ENCODE results near the gene GPX2. TPM values are rescaled to one million over a fixed set of nuclear protein-coding genes. Genes with fewer than 3 reads are reported as not detected.

The GPX2 gene
- total and polyA plus RNA-seq, 2 of the 8 experiments (the other 6 are each of a cell fraction or from before 2014, with no cell fraction given) = 0.30 to 0.89 TPM

- H3K79me1 ChIP-seq (ENCODE audit: low read depth, low read length) = peaks cover 14% of the 10 kb centered on the region
- peaks cover 0 to 19% (median 14%) of the 10 kb centered on the region in 4 experiments; a peak in 6 of 7 replicates for H3K4me1 ChIP-seq (replicated peaks in 1 of 4; ENCODE audit: control insufficient read depth in 3 of 4, insufficient read depth in 4 of 4, low read length in 3 of 4)
- no peak overlapping the region for H4K8ac ChIP-seq (ENCODE audit: extremely low read depth, insufficient read depth, low read length)
- no peak overlapping the region for H3K4me3 ChIP-seq (ENCODE audit: extremely low read depth in 1 of 4, insufficient read depth in 2 of 4, low read depth in 3 of 4, low read length in 4 of 4)
- no peak for DNase-seq (ENCODE audit: low read depth in 1 of 2, low spot score in 2 of 2)
- FAIRE-seq = no peak
- ChIA-PET POLR2A (ENCODE audit: partially characterized antibody) (no interaction called here), CTCF (ENCODE audit: partially characterized antibody) (interaction anchor here (0.8 to 3.2 kb wide), 7 partner anchors 10 to 57 kb away, joined by 3 to 11 read pairs (median 4); partner anchors contain the start of gene FNTB)
- H4K91ac ChIP-seq (replicated peaks; ENCODE audit: insufficient read length, low read length) = no peak overlapping the region
- H2BK120ac ChIP-seq (replicated peaks; ENCODE audit: low read depth, low read length) = no peak overlapping the region
- no peak overlapping the region for H3K4me2 ChIP-seq (ENCODE audit: insufficient read depth in 1 of 2, low read depth in 2 of 2, low read length in 2 of 2)
- TF ChIP-seq CTCF (IDR thresholded peaks at IDR 0.05; ENCODE audit: control extremely low read depth in 1 of 3, insufficient read depth in 1 of 3, low read depth in 1 of 3, low read length in 3 of 3) (peak; percentile 5 to 27 (median 22); a peak in 2 of 4 replicates), YY1 (IDR thresholded peaks at IDR 0.05; ENCODE audit: low read depth, low read length) (no peak)
- no peak overlapping the region for H2AFZ ChIP-seq (ENCODE audit: low read length)
- peaks cover 0 to 9% of the 10 kb centered on the region in 2 experiments; a peak in 1 of 4 replicates for H3K79me2 ChIP-seq (ENCODE audit: control insufficient read depth in 1 of 2, insufficient read depth in 2 of 2, low read length in 2 of 2)
- H2BK12ac ChIP-seq (ENCODE audit: low read depth, low read length) = no peak overlapping the region
- no peak overlapping the region for H3K14ac ChIP-seq (ENCODE audit: insufficient read length)
- no peak overlapping the region for H3K18ac ChIP-seq (ENCODE audit: extremely low read depth, low read length)
- H4K20me1 ChIP-seq (replicated peaks in 1 of 2; ENCODE audit: control insufficient read depth in 1 of 2, insufficient read depth in 2 of 2, low read length in 2 of 2) = peaks cover 0 to 8% of the 10 kb centered on the region in 2 experiments
- H4K5ac ChIP-seq (ENCODE audit: insufficient read length, low read depth, low read length) = no peak overlapping the region
- H3K23me2 ChIP-seq (ENCODE audit: low read depth, low read length) = no peaks in the 10 kb centered on the region
- H2BK20ac ChIP-seq (ENCODE audit: low read length) = no peak overlapping the region
- no peak overlapping the region for H3K56ac ChIP-seq (replicated peaks; ENCODE audit: insufficient read length, low read depth, low read length)
- no peaks in the 10 kb centered on the region for H3K27me3 ChIP-seq (replicated peaks in 1 of 4; ENCODE audit: control insufficient read depth in 3 of 4, extremely low read depth in 1 of 4, insufficient read depth in 3 of 4, low read length in 3 of 4)
- H3K23ac ChIP-seq (ENCODE audit: insufficient read length) = no peak overlapping the region
- no peak overlapping the region for H3K4ac ChIP-seq (replicated peaks; ENCODE audit: insufficient read length, low read depth, low read length)
- H3K27ac ChIP-seq (ENCODE audit: low read depth, low read length) = no peak overlapping the region
- H2BK5ac ChIP-seq (ENCODE audit: low read depth, low read length) = no peak overlapping the region
- H2BK15ac ChIP-seq (ENCODE audit: low read length) = no peak overlapping the region
- WGBS, 2 experiments (ENCODE audit: extremely low coverage in 1 of 2, insufficient coverage in 1 of 2, insufficient read length in 1 of 2, insufficient replicate concordance in 2 of 2, low coverage in 1 of 2, low lambda C conversion rate in 2 of 2, missing lambda C conversion rate in 1 of 2) = 86% methylated on average over 1 of the region's 1 CpG; no CpG with 5 or more reads in 1 of the 2 experiments
- no peak overlapping the region for H2AK5ac ChIP-seq (ENCODE audit: low read depth, low read length)
- H3K36me3 ChIP-seq (ENCODE audit: control insufficient read depth in 2 of 4, insufficient read depth in 4 of 4, low read length in 3 of 4) = no peaks in the 10 kb centered on the region
- no peaks in the 10 kb centered on the region for H3K9me3 ChIP-seq (ENCODE audit: insufficient read depth in 2 of 2, low read depth in 1 of 2, low read length in 1 of 2)
- no peak overlapping the region for H3K9ac ChIP-seq (replicated peaks in 1 of 4; ENCODE audit: extremely low read depth in 1 of 4, low read depth in 3 of 4, low read length in 3 of 4)
Observed at GRCh38 chr14:64963611-64964010, 21.1 kb upstream of the GPX2 start.
